Neuronal stem cell (in vitro differentiated cells): ENCODE data around the gene ZNF212.

Source experiments
- DNase-seq: peaks from one replicate; pipeline ENCODE4 v3.0.0-alpha.2; 2013; ENCODE audit warnings: low spot score
- H2AFZ ChIP-seq: one replicate; pipeline ENCODE4 v1.6.1; 2013; ENCODE audit warnings: mild to moderate bottlenecking, low read length, inconsistent platforms
- H2AK5ac ChIP-seq: 2 replicates; pipeline ENCODE4 v1.6.1; 2013; ENCODE audit warnings: low read depth, mild to moderate bottlenecking, inconsistent platforms, low read length, moderate library complexity, mixed read lengths
- H2BK120ac ChIP-seq: 2 replicates; pipeline ENCODE4 v1.6.1; 2013; ENCODE audit warnings: low read depth, mild to moderate bottlenecking, inconsistent platforms, low read length, moderate library complexity, mixed read lengths
- H2BK12ac ChIP-seq: one replicate; pipeline ENCODE4 v1.6.1; 2013; ENCODE audit warnings: low read length, inconsistent platforms
- H2BK15ac ChIP-seq: 2 replicates; pipeline ENCODE4 v1.6.1; 2013; ENCODE audit warnings: mild to moderate bottlenecking, low read length, inconsistent platforms, mixed read lengths
- H2BK5ac ChIP-seq: one replicate; pipeline ENCODE4 v1.6.1; 2013; ENCODE audit warnings: inconsistent platforms, mild to moderate bottlenecking, low read length, moderate library complexity
- H3K14ac ChIP-seq: one replicate; pipeline ENCODE4 v1.6.1; 2013; ENCODE audit warnings: low read length, inconsistent platforms
- H3K18ac ChIP-seq: 2 replicates; pipeline ENCODE4 v1.6.1; 2013; ENCODE audit warnings: low read length, inconsistent platforms
- H3K23ac ChIP-seq: 2 replicates; pipeline ENCODE4 v1.6.1; 2013; ENCODE audit warnings: low read depth, mild to moderate bottlenecking, mixed read lengths, low read length, inconsistent platforms; ENCODE audit not compliant: poor library complexity
- H3K27ac ChIP-seq: replicated peaks from 3 replicates; pipeline ENCODE4 v1.5.1; 2013; ENCODE audit warnings: low read length, inconsistent platforms
- H3K27me3 ChIP-seq, 3 experiments: 2 replicates each; pipeline ENCODE4 v1.6.1; 2013; ENCODE audit warnings: low read length in 3 of 3, mild to moderate bottlenecking in 2 of 3, inconsistent platforms in 1 of 3, low read depth in 1 of 3, mixed read lengths in 1 of 3, moderate library complexity in 1 of 3; ENCODE audit not compliant: control insufficient read depth in 3 of 3, insufficient read depth in 3 of 3
- H3K36me3 ChIP-seq, 2 donors: replicated peaks in 1 of 2; 2 replicates each; pipeline ENCODE4 v1.6.1; 2013; ENCODE audit warnings: low read length in 2 of 2; ENCODE audit not compliant: control insufficient read depth in 2 of 2, insufficient read depth in 2 of 2
- H3K4ac ChIP-seq: 2 replicates; pipeline ENCODE4 v1.6.1; 2013; ENCODE audit warnings: inconsistent platforms, mild to moderate bottlenecking, low read length, moderate library complexity
- H3K4me1 ChIP-seq, 2 donors: 1 replicate in 1 of 2; 2 replicates in 1 of 2; pipeline ENCODE4 v1.6.1; 2013; ENCODE audit warnings: low read length in 2 of 2, low read depth in 1 of 2; ENCODE audit not compliant: control insufficient read depth in 2 of 2, insufficient read depth in 1 of 2
- H3K4me2 ChIP-seq: one replicate; pipeline ENCODE4 v1.6.1; 2013; ENCODE audit warnings: mild to moderate bottlenecking, low read length, inconsistent platforms; ENCODE audit not compliant: insufficient read depth, poor library complexity, severe bottlenecking
- H3K4me3 ChIP-seq, 2 donors: 2 replicates each; pipeline ENCODE4 v1.5.1; 2013; ENCODE audit warnings: low read length in 2 of 2, mild to moderate bottlenecking in 2 of 2, inconsistent platforms in 1 of 2, moderate library complexity in 1 of 2
- H3K79me1 ChIP-seq: one replicate; pipeline ENCODE4 v1.6.1; 2013; ENCODE audit warnings: low read depth, mild to moderate bottlenecking, inconsistent platforms, low read length, moderate library complexity
- H3K9ac ChIP-seq: one replicate; pipeline ENCODE4 v1.6.1; 2013; ENCODE audit warnings: mild to moderate bottlenecking, low read depth, low read length, inconsistent platforms; ENCODE audit not compliant: poor library complexity
- H3K9me3 ChIP-seq, 2 donors: replicated peaks in 1 of 2; 2 replicates each; pipeline versions ENCODE3 to v1.6.1; 2013; ENCODE audit warnings: low read length in 2 of 2, mild to moderate bottlenecking in 2 of 2, inconsistent platforms in 1 of 2, low read depth in 1 of 2, mixed read lengths in 1 of 2, moderate library complexity in 1 of 2; ENCODE audit not compliant: control insufficient read depth in 2 of 2, insufficient read depth in 1 of 2
- H4K8ac ChIP-seq: one replicate; pipeline ENCODE4 v1.6.1; 2013; ENCODE audit warnings: low read depth, mild to moderate bottlenecking, inconsistent platforms, low read length, moderate library complexity
- H4K91ac ChIP-seq: one replicate; pipeline ENCODE4 v1.6.1; 2013; ENCODE audit warnings: low read length, low read depth, mild to moderate bottlenecking, inconsistent platforms; ENCODE audit not compliant: poor library complexity
- WGBS, 2 donors: extraction: QIAGEN DNeasy Blood & Tissue Kit; methylation state at CpG; one replicate each; pipeline ENCODE4 v1.1.7; 2013; ENCODE audit warnings: missing lambda C conversion rate in 2 of 2, mixed read lengths in 1 of 2; ENCODE audit not compliant: insufficient read length in 2 of 2, insufficient replicate concordance in 1 of 2; ENCODE audit errors: extremely low coverage in 2 of 2; 5-methylcytosine and 5-hydroxymethylcytosine counted together

ZNF212 gene

GRCh38 chr7:149294634-149295480, 55.4 kb downstream of the ZNF212 start:
- no peak overlapping the region for H2BK120ac ChIP-seq
- no peak overlapping the region for H4K8ac ChIP-seq
- no peak overlapping the region for H2AK5ac ChIP-seq
- H2BK12ac ChIP-seq, result no peak overlapping the region
- H3K9ac ChIP-seq, result no peak overlapping the region
- no peak overlapping the region for H2BK5ac ChIP-seq
- no peak overlapping the region for H3K18ac ChIP-seq
- no CpG with 5 or more reads among the region's 55 CpGs for WGBS, 2 donors
- no peaks in the 10 kb centered on the region for H3K79me1 ChIP-seq
- no peak overlapping the region for H3K4me2 ChIP-seq
- H3K14ac ChIP-seq, result no peak overlapping the region
- no peak for DNase-seq
- H2BK15ac ChIP-seq, result no peak overlapping the region
- H3K4me3 ChIP-seq, result peak overlapping the region in 1 of 2 donors; percentile 44
- H3K9me3 ChIP-seq, result peaks cover 4 to 12% of the 10 kb centered on the region in 2 donors
- H2AFZ ChIP-seq, result no peak overlapping the region
- no peaks in the 10 kb centered on the region for H3K4me1 ChIP-seq
- H3K4ac ChIP-seq, result no peak overlapping the region
- H3K27me3 ChIP-seq, result no peaks in the 10 kb centered on the region
- H3K36me3 ChIP-seq, result peaks cover 0 to 2% of the 10 kb centered on the region in 2 donors
- peak overlapping the region; percentile 75 for H3K23ac ChIP-seq
- no peak overlapping the region for H3K27ac ChIP-seq
- no peak overlapping the region for H4K91ac ChIP-seq

- Histone ChIP-seq H2BK120ac (no peak overlapping the region), H3K36me3 (peaks cover 0 to 2% of the 10 kb centered on the region in 2 donors), H3K79me1 (no peaks in the 10 kb centered on the region), H3K9ac (no peak overlapping the region), H3K4ac (no peak overlapping the region), H2AFZ (no peak overlapping the region), H3K4me1 (no peaks in the 10 kb centered on the region), H4K91ac (no peak overlapping the region), H3K14ac (no peak overlapping the region), H3K18ac (no peak overlapping the region), H3K4me2 (no peak overlapping the region), H2BK12ac (no peak overlapping the region), H3K27me3 (no peaks in the 10 kb centered on the region), H3K27ac (no peak overlapping the region), H3K4me3 (no peak overlapping the region), H4K8ac (no peak overlapping the region), H3K23ac (no peak overlapping the region), H2BK5ac (no peak overlapping the region), H2AK5ac (no peak overlapping the region), H3K9me3 (peaks cover 4 to 12% of the 10 kb centered on the region in 2 donors), H2BK15ac (no peak overlapping the region)
- WGBS, 2 donors, result no CpG with 5 or more reads among the region's 6 CpGs
- DNase-seq, result no peak
Measured at GRCh38 chr7:149295481-149295850, 56.0 kb downstream of the ZNF212 start.

GRCh38 chr7:149296368-149296767, 56.9 kb downstream of the ZNF212 start:
- no peaks in the 10 kb centered on the region for H3K27me3 ChIP-seq
- no peak overlapping the region for H2BK15ac ChIP-seq
- H3K14ac ChIP-seq, result no peak overlapping the region
- no peak overlapping the region for H2AK5ac ChIP-seq
- H3K4me2 ChIP-seq, result no peak overlapping the region
- H3K4me3 ChIP-seq, result no peak overlapping the region
- no peak for DNase-seq
- no peak overlapping the region for H3K27ac ChIP-seq
- no peak overlapping the region for H2AFZ ChIP-seq
- no peak overlapping the region for H3K4ac ChIP-seq
- peaks cover 4 to 12% of the 10 kb centered on the region in 2 donors for H3K9me3 ChIP-seq
- no peak overlapping the region for H3K9ac ChIP-seq
- H3K79me1 ChIP-seq, result no peaks in the 10 kb centered on the region
- no peak overlapping the region for H3K18ac ChIP-seq
- no peaks in the 10 kb centered on the region for H3K4me1 ChIP-seq
- no peak overlapping the region for H4K91ac ChIP-seq
- WGBS, 2 donors, result no CpG with 5 or more reads among the region's 4 CpGs
- no peak overlapping the region for H2BK5ac ChIP-seq
- no peak overlapping the region for H2BK120ac ChIP-seq
- no peak overlapping the region for H4K8ac ChIP-seq
- peaks cover 0 to 2% of the 10 kb centered on the region in 2 donors for H3K36me3 ChIP-seq
- no peak overlapping the region for H3K23ac ChIP-seq
- H2BK12ac ChIP-seq, result no peak overlapping the region

- H4K91ac ChIP-seq, result no peak overlapping the region
- no peak overlapping the region for H2BK12ac ChIP-seq
- H3K23ac ChIP-seq, result no peak overlapping the region
- DNase-seq, result no peak
- no peak overlapping the region for H3K4me2 ChIP-seq
- no peak overlapping the region for H2BK5ac ChIP-seq
- no peaks in the 10 kb centered on the region for H3K27me3 ChIP-seq
- no CpG with 5 or more reads among the region's 5 CpGs for WGBS, 2 donors
- H3K27ac ChIP-seq, result no peak overlapping the region
- H3K4me3 ChIP-seq, result no peak overlapping the region
- peaks cover 0 to 2% of the 10 kb centered on the region in 2 donors for H3K36me3 ChIP-seq
- H2BK15ac ChIP-seq, result no peak overlapping the region
- no peaks in the 10 kb centered on the region for H3K4me1 ChIP-seq
- no peak overlapping the region for H3K4ac ChIP-seq
- no peak overlapping the region for H2AFZ ChIP-seq
- H3K18ac ChIP-seq, result no peak overlapping the region
- no peak overlapping the region for H2BK120ac ChIP-seq
- no peak overlapping the region for H4K8ac ChIP-seq
- H3K79me1 ChIP-seq, result no peaks in the 10 kb centered on the region
- peaks cover 4 to 14% of the 10 kb centered on the region in 2 donors for H3K9me3 ChIP-seq
- H2AK5ac ChIP-seq, result no peak overlapping the region
- H3K9ac ChIP-seq, result no peak overlapping the region
- no peak overlapping the region for H3K14ac ChIP-seq
Measured at GRCh38 chr7:149297034-149297755, 57.7 kb downstream of the ZNF212 start.
